B cell (primary cell): ENCODE measurements around the gene PHF21A. TPM values are rescaled to one million over a fixed set of nuclear protein-coding genes. Genes with fewer than 3 reads are reported as not detected.
A peak's percentile ranks its signal among the peaks of the same experiment; 100 is the strongest.

ENCODE experiments used
- ATAC-seq: fragments of 200-7000 bp; cut with Tn5 transposase; one replicate; pipeline ENCODE4 v1.10.0; 2021; ENCODE audit warnings: low read depth, mild to moderate bottlenecking, moderate number of reproducible peaks, moderate library complexity
- CTCF ChIA-PET: fragments of 350-600 bp; sonication (Branson Sonifier 250); formaldehyde crosslinking; loops from one replicate; lab custom pipeline; 2021; ENCODE audit warnings: antibody characterized with exemption, inconsistent platforms; lab: Charles Lee
- POLR2A ChIA-PET: fragments of 350-600 bp; sonication (Branson Sonifier 250); formaldehyde crosslinking; loops from one replicate; lab custom pipeline; 2021; ENCODE audit warnings: antibody characterized with exemption; lab: Charles Lee
- DNase-seq: peaks from one replicate; pipeline ENCODE4 v3.0.0; 2013
- H2AFZ ChIP-seq: 2 replicates; pipeline ENCODE4 v1.6.1; 2012; ENCODE audit warnings: mild to moderate bottlenecking, low read depth, low read length; ENCODE audit not compliant: insufficient read depth, poor library complexity, severe bottlenecking
- H3K27ac ChIP-seq, 2 donors: 1 replicate in 1 of 2; 2 replicates in 1 of 2; pipeline ENCODE4 v1.5.1; 2012 to 2013; ENCODE audit warnings: low read length in 2 of 2, mild to moderate bottlenecking in 2 of 2, moderate library complexity in 1 of 2
- H3K27me3 ChIP-seq, 4 experiments: fragments of 200-600 bp in 1 of 4; sonication (generic) in 1 of 4; replicated peaks in 1 of 4; 1 replicate in 2 of 4; 2 replicates in 2 of 4; pipeline versions ENCODE4 v1.6.1 to v1.7.0; 2013 to 2016; ENCODE audit warnings: low read length in 3 of 4, mild to moderate bottlenecking in 2 of 4, mixed read lengths in 1 of 4, moderate library complexity in 1 of 4; ENCODE audit not compliant: insufficient read depth in 4 of 4, control insufficient read depth in 3 of 4; ENCODE audit errors: control extremely low read depth in 1 of 4
- H3K36me3 ChIP-seq, 2 experiments: replicated peaks in 1 of 2; 1 replicate in 1 of 2; 2 replicates in 1 of 2; pipeline versions ENCODE4 v1.6.1 to v1.7.1; 2013; ENCODE audit warnings: low read length in 1 of 2; ENCODE audit not compliant: insufficient read depth in 2 of 2, control insufficient read depth in 1 of 2; ENCODE audit errors: control extremely low read depth in 1 of 2, extremely low read depth in 1 of 2
- H3K4me1 ChIP-seq, 2 donors: fragments of 200-600 bp in 1 of 2; sonication (generic) in 1 of 2; 1 replicate in 1 of 2; 2 replicates in 1 of 2; pipeline versions ENCODE4 v1.5.1 to v1.6.1; 2013 to 2017; ENCODE audit warnings: low read length in 2 of 2; ENCODE audit not compliant: control insufficient read depth in 2 of 2, insufficient read depth in 2 of 2
- H3K4me2 ChIP-seq: replicated peaks from 2 replicates; pipeline ENCODE3; 2012; ENCODE audit warnings: mild to moderate bottlenecking, low read depth, low read length; ENCODE audit not compliant: poor library complexity, severe bottlenecking
- H3K4me3 ChIP-seq, 5 experiments: fragments of 200-600 bp in 1 of 5; sonication (generic) in 1 of 5; 1 replicate in 3 of 5; 2 replicates in 2 of 5; pipeline versions ENCODE4 v1.5.1 to v1.7.0; 2011 to 2016; ENCODE audit warnings: low read length in 4 of 5, mild to moderate bottlenecking in 4 of 5, low read depth in 2 of 5, control low read depth in 1 of 5, moderate library complexity in 1 of 5; ENCODE audit not compliant: insufficient read depth in 1 of 5; ENCODE audit errors: control extremely low read depth in 1 of 5, extremely low read depth in 1 of 5
- H3K79me2 ChIP-seq: fragments of 200-600 bp; sonication (generic); one replicate; pipeline ENCODE4 v1.6.0; 2016; ENCODE audit warnings: low read length; ENCODE audit not compliant: control insufficient read depth, insufficient read depth
- H3K9ac ChIP-seq: fragments of 200-600 bp; sonication (generic); 2 replicates; pipeline ENCODE4 v1.6.1; 2017; ENCODE audit warnings: mild to moderate bottlenecking, low read length, moderate library complexity
- H3K9me3 ChIP-seq, 3 donors: one replicate each; pipeline versions ENCODE4 v1.6.1 to v1.7.1; 2013; ENCODE audit warnings: low read length in 2 of 3; ENCODE audit not compliant: control insufficient read depth in 2 of 3, insufficient read depth in 1 of 3; ENCODE audit errors: control extremely low read depth in 1 of 3
- H4K20me1 ChIP-seq: 2 replicates; pipeline ENCODE4 v1.6.0; 2012; ENCODE audit warnings: mild to moderate bottlenecking, low read length; ENCODE audit not compliant: insufficient read depth, control insufficient read depth, poor library complexity, severe bottlenecking
- H3K27ac Mint-ChIP-seq: one replicate; pipeline ENCODE4 v1.8.0; 2021; ENCODE audit warnings: mixed read lengths
- H3K27me3 Mint-ChIP-seq: one replicate; pipeline ENCODE4 v1.8.0; 2021; ENCODE audit warnings: mixed read lengths
- H3K4me1 Mint-ChIP-seq: one replicate; pipeline ENCODE4 v1.8.0; 2021; ENCODE audit warnings: mixed read lengths
- H3K4me3 Mint-ChIP-seq: one replicate; pipeline ENCODE4 v1.8.0; 2021; ENCODE audit warnings: mixed read lengths
- H3K9me3 Mint-ChIP-seq: one replicate; pipeline ENCODE4 v1.8.0; 2022; ENCODE audit warnings: mixed read lengths; ENCODE audit not compliant: insufficient read depth
- EZH2 ChIP-seq: IDR thresholded peaks from 2 replicates; pipeline ENCODE4 v1.6.1; 2012; ENCODE audit warnings: borderline replicate concordance, low read depth, mild to moderate bottlenecking, moderate library complexity, low read length; ENCODE audit not compliant: insufficient read depth, poor library complexity, severe bottlenecking
- WGBS: methylation state at CpG from one replicate; pipeline ENCODE4 v1.1.5; 2013; ENCODE audit warnings: missing lambda C conversion rate; ENCODE audit not compliant: insufficient coverage; 5-methylcytosine and 5-hydroxymethylcytosine counted together
- intact Hi-C: fragments of 100-400 bp; cut with micrococcal nuclease; formaldehyde crosslinking; loops from one replicate; pipeline ENCODE4 v1.10.0; 2022
- polyA plus RNA-seq: library from polyadenylated mRNA; depleted of rRNA; stranded (reverse); fragments of >200 nt; gene quantifications from 2 replicates; pipeline ENCODE4 v1.2.3, GENCODE V29; 2012
- total RNA-seq, 2 donors: library from RNA; stranded (reverse); fragments of 120-200 nt in 1 of 2; gene quantifications; 1 replicate in 1 of 2; 2 replicates in 1 of 2; pipeline versions ENCODE4 v1.2.3 to v1.2.4, GENCODE V29; 2013 to 2022
- TF ChIP-seq, protein P1 (sequence below): fragments of 200-600 bp; IDR thresholded peaks from one replicate; pipeline ENCODE4 v1.8.0; 2022; ENCODE audit warnings: antibody characterized with exemption, mild to moderate bottlenecking

Gene PHF21A
- total and polyA plus RNA-seq, 2 donors (not counting 1 experiment from before 2014, with no cell fraction given): 41.9 to 103 TPM

DNA sequence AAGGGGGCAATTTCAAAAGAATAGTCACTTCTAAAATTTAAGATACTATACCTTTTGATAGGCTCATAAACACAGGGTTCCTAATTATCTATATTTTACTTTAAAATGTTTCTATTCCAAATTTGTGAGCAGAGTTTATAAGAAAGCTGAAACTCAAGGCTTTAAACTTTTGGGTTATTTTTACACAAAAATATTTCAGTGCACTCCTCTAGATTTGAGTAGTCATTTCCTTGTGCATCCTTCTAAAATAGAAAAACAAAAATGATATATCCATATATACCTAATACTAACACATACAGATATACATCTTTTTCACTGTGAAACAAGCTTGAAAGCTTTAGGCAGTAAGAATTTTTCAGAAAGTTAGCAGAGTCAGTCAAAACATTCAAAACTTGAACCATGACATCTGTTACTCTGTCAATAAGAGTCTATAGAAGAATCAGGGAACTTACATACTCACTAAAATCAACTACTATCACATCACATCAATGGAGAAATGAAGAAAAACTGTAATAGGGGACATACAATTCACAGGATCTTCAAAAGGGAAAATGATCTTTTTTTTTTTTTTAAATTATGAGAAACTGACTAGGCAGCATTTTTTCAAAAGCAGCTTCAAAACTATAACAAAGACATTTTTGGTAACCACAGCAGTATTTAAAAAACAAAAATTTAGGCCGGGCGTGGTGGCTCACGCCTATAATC, 5.1 kb downstream of the PHF21A start:
- DNase-seq (no peak), ATAC-seq (no peak)
- H3K4me1 Mint-ChIP-seq: peaks cover 55% of the 10 kb centered on the region
- H3K4me3 ChIP-seq: no peak overlapping the region
- peak overlapping the region; percentile 12 for H3K4me2 ChIP-seq
- CTCF ChIA-PET: interaction anchor here (0.6 to 2.0 kb wide), 5 partner anchors 12 to 820 kb away, joined by 3 to 7 read pairs (median 4); partner anchors contain the start of gene CSTPP1
- H3K27ac ChIP-seq: peak overlapping the region in 1 of 2 donors; percentile 73
- no peaks in the 10 kb centered on the region for H3K9me3 Mint-ChIP-seq
- no peak overlapping the region for H2AFZ ChIP-seq
- peaks cover 20% of the 10 kb centered on the region for H4K20me1 ChIP-seq
- peaks cover 16 to 37% of the 10 kb centered on the region in 2 donors for H3K4me1 ChIP-seq
- no peaks in the 10 kb centered on the region for H3K36me3 ChIP-seq
- intact Hi-C loops: no loop called here
- H3K27ac Mint-ChIP-seq: no peak overlapping the region
- no peaks in the 10 kb centered on the region for H3K27me3 ChIP-seq
- no peaks in the 10 kb centered on the region for H3K27me3 Mint-ChIP-seq
- peaks cover 85% of the 10 kb centered on the region for H3K79me2 ChIP-seq
- POLR2A ChIA-PET: no interaction called here
- H3K9ac ChIP-seq: peak overlapping the region; percentile 11
- no peak overlapping the region for H3K4me3 Mint-ChIP-seq
- TF ChIP-seq, protein P1, sequence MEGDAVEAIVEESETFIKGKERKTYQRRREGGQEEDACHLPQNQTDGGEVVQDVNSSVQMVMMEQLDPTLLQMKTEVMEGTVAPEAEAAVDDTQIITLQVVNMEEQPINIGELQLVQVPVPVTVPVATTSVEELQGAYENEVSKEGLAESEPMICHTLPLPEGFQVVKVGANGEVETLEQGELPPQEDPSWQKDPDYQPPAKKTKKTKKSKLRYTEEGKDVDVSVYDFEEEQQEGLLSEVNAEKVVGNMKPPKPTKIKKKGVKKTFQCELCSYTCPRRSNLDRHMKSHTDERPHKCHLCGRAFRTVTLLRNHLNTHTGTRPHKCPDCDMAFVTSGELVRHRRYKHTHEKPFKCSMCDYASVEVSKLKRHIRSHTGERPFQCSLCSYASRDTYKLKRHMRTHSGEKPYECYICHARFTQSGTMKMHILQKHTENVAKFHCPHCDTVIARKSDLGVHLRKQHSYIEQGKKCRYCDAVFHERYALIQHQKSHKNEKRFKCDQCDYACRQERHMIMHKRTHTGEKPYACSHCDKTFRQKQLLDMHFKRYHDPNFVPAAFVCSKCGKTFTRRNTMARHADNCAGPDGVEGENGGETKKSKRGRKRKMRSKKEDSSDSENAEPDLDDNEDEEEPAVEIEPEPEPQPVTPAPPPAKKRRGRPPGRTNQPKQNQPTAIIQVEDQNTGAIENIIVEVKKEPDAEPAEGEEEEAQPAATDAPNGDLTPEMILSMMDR: no peak
- TF ChIP-seq EZH2: no peak
- H3K9me3 ChIP-seq: no peaks in the 10 kb centered on the region
- WGBS: 73% methylated on average over 3 of the region's 3 CpGs

DNA sequence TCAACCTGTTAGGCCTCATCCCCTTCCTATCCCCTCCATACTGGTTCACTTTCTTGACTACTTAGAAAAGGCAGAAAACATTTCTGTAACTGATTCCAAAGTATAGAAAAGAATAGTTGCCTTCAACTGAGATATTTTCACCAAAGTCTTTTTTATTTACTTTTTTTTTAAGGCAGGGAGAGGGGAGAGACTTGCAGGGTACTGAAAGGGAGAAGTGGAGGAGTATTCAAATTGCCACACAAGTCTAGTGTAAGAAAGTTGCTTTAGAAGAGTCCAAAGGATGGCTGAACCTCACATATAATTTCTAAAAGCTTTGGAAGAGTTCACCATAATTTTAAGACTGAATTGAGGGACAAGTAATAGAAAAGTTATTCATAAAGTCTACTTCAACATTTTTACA, 6.3 kb downstream of the PHF21A start:
- no peak overlapping the region for H3K4me3 Mint-ChIP-seq
- no peak overlapping the region for H2AFZ ChIP-seq
- H3K4me1 Mint-ChIP-seq: peaks cover 55% of the 10 kb centered on the region
- no peaks in the 10 kb centered on the region for H3K9me3 ChIP-seq
- H3K27ac ChIP-seq: peak overlapping the region in 1 of 2 donors; percentile 73
- peaks cover 29% of the 10 kb centered on the region for H4K20me1 ChIP-seq
- peaks cover 16 to 37% of the 10 kb centered on the region in 2 donors for H3K4me1 ChIP-seq
- ChIA-PET CTCF (interaction anchor here (2.0 kb wide), 1 partner anchor 10 kb away, joined by 7 read pairs; no protein-coding TSS in a partner anchor), POLR2A (no interaction called here)
- intact Hi-C loops: no loop called here
- no peak overlapping the region for H3K9ac ChIP-seq
- no peaks in the 10 kb centered on the region for H3K9me3 Mint-ChIP-seq
- no peak for TF ChIP-seq EZH2
- TF ChIP-seq, protein P1: no peak
- DNase-seq: no peak
- no peak overlapping the region for H3K4me2 ChIP-seq
- peak overlapping the region; percentile 1 for H3K27ac Mint-ChIP-seq
- ATAC-seq: no peak
- H3K79me2 ChIP-seq: peaks cover 91% of the 10 kb centered on the region
- no peaks in the 10 kb centered on the region for H3K27me3 Mint-ChIP-seq
- no peaks in the 10 kb centered on the region for H3K27me3 ChIP-seq
- no peak overlapping the region for H3K4me3 ChIP-seq
- no peaks in the 10 kb centered on the region for H3K36me3 ChIP-seq
